Measurements from ENCODE around the gene RHOBTB3.

Gene RHOBTB3

DNA sequence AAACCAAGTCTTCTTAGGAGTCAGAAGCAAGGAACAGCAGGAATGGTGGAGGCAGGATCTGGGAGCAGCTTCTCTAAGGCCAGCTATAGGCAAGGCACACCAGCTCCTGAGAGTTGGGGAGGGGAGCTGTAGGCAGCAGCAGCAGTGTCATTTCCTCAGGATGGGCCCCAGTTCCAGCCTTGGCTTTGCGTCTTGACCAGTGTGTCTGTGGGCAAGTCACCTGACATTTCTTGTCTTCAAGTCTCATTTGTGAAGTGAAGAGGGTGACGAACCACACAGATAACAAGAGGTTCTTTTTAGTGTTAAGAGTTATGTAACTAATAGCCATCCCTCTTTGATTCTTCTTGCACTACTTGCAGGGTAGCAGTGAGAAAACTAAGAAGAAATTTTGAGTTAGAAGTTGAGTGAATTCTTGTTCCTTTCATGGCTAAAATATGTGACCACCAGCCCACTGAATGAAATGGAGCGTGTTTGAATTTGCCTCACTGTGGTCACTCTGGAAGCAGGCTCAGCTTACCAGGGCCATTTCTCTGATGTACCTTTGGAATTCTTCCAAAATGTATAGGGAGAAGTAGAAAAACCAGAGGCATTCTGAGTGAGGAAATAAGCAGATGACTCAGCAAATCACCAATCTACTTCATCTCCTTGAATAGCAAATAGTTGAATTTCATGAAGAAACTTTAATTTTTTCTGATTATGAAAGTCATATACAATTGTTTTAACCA, 42.4 kb downstream of the RHOBTB3 start:
- TF ChIP-seq CTCF (IDR thresholded peaks at IDR 0.05) = no peak

- no peak for TF ChIP-seq CTCF (IDR thresholded peaks at IDR 0.05)
These were observed 46.3 kb downstream of the RHOBTB3 start for GRCh38 chr5:95777441-95777840.

DNA sequence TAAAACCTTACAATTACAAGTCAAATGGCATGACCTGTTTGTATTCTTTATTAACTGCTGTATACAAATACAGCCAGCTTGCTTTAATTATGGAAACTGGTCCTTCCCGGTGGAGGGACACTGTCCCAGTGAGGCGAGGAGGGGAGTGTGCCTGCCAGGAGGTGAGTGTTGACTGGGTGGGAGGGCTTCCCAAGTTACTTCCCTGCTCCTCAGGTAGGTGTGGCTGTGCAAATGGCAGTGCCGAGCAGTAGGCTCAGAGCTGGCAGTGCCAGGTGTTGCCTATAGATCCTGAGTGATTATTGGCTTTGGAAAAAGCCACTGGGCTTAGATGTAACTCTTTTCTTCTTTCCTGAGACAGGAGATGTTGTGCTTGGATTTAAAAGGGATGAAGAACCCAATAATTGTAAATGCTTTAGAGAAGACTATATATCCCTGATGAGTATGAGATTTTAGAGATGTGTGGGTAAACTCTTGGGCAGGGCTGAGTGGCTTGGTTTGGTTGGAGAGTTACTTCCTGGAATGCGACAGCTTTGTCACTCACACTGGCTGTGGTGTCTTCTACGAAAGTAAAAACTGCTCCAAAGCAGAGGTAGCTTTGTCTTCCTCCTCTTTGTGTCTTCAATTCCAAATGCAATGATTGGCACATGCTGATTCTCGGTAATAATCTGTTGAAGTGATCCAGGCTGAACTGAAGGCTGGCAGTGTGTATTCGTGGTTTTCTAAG, 47.7 kb downstream of the RHOBTB3 start:
- no peak for TF ChIP-seq CTCF (IDR thresholded peaks at IDR 0.05)

DNA sequence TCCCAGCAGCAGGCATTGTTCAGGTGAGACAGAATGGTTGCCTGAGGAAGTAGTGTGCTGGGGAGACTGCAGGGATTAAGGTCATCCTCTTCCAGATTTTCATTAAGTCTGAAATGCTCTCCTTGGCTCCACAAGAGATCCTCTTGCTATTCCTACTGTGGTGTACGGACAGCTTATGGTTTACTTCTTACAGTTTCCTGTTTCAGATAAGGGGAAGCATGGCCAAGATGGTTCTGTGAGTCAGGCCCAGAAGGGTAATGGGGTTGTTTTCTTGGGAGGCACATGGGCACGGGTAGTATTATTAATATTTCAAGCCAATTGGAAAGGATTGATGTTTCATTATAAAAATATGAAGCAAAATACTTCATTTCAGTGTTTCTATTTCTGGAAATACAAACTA, 48.5 kb downstream of the RHOBTB3 start:
- TF ChIP-seq CTCF (IDR thresholded peaks at IDR 0.05) = no peak

DNA sequence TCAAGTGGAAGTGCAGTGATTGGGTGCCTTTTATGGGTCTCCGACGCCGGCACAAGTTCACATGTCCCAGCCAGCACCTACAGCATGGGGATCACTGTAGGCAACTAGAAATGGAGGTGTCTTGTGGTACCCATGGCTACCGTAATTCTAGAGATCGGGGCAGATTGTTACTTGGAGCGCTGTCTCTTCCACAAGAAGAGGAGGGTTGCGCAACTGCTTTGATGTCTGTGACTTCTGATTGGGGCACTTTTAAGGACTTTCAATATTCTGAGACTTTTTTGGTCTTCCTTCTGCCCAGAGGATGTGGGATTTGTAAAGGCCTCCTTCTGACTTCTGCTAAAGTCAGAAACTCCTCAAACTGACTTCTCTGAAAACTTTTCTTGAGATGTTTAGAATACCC, 49.5 kb downstream of the RHOBTB3 start:
- TF ChIP-seq CTCF (IDR thresholded peaks at IDR 0.05) = no peak

DNA sequence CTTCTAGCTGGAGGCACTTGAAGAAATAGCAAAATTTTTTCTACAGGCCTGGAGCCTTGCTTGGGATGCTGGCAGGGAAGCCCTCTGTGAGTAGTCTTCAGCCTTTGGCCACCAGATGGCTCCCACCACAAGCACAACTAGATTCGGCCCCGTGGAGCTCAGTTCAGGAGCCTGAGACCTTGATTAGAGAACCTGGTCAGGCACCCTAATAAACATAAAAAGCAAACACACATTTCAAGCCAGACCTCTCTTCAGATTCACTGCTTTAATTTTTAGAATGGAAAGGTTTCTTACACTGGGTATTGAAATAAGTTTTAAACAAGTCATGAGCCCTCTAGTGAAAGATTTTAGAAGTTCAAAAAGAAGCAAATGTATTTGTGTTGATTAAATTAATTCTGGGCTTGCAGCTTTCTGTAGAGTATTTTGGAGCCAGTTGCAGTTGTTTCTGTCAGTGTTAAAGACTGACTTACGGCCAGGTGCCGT, 50.0 kb downstream of the RHOBTB3 start:
- peak; percentile 92 for TF ChIP-seq CTCF (IDR thresholded peaks at IDR 0.05)

DNA sequence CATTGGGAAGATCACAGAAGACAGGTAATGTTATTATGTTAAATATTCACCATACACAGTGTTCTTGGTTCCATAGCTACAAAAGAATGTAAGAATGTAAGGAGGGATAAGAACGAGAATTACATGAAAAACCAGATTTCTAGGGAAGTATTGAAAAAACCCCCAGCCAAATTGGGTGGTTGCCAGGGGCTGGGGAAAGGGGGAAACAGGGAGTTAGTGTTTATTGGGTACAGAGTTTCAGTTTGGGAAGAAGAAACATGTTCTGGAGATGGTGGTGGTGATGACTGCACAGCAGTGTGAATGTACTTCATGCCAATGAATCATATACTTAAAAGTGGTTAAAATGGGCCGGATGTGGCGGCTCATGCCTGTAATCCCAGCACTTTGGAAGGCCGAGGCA, 51.0 kb downstream of the RHOBTB3 start:
- no peak for TF ChIP-seq CTCF (IDR thresholded peaks at IDR 0.05)
